Stimulated activated CD4-positive, alpha-beta T cell treated with anti-CD3 and anti-CD28 coated beads, Interleukin-4, amount 100 ng/mL, for 24 hours (primary cell): Measurements from ENCODE around the gene ADAMTS1.
"Not testable (repeated sequence)": the region's sequence is repeated elsewhere in the genome, so short reads cannot be mapped to it uniquely, and the experiment has no call there.

ENCODE experiments used
- DNase-seq: peaks from one replicate; pipeline ENCODE4 v3.0.0-alpha.2; 2020

The ADAMTS1 gene

DNA sequence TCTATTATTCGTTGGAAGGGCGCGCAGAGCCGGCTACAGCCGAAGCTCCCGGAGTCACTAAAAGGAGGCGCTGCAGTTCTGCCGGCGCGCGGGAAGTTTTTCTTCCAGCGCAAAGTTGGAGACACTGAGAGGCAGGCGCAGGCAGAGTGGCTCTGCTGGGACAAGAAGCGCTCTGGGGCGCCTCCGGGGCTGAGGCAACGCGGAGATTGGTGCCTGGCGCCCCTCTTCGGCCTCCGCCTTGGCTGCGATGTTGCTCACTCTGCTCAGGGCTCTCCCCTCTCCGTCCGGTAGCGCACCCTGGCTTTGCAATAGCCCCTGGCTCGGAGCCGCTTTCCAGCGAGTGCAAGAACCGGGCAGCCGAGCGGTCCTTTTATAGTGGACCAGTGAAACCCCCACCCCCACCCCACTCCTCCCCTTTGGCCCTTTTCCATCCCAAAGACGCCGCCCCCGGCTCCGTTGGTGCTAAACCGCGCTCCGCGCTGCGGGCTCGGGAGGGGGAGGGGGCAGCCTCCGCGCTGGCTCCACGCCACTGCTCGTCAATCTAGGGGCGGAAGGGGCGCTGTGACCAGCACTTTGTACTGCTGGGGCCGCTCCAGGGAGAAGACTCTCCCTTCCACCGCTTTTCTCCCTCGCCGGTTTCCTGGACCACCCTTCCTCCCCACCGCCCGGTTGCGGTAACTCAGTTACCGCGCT lies at the start of gene ADAMTS1:
ADAMTS1 (minus strand) TSS at position 344 of the 693 bp plus-strand sequence. CDS start 455 bp downstream, outside the sequence.
- DNase-seq: no peak

DNA sequence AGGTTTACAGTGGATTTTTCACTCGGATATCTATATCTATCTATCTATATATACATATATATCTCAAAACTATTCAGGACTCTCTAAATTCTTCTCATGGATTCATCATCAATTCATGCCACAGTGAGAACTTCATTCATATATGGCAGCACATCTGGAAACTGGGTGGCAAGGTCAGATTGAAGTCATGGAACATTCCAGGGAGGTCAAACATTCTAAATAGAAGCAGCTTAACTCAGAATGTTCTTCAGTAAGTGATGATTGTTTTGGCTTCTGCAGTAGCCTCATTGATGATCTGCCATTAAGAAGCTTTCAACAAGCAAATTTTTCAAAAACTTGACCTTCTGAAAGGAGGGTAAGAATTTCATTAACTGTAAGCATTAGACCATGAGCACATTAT lies 46.9 kb upstream of the ADAMTS1 start:
- no peak for DNase-seq

DNA sequence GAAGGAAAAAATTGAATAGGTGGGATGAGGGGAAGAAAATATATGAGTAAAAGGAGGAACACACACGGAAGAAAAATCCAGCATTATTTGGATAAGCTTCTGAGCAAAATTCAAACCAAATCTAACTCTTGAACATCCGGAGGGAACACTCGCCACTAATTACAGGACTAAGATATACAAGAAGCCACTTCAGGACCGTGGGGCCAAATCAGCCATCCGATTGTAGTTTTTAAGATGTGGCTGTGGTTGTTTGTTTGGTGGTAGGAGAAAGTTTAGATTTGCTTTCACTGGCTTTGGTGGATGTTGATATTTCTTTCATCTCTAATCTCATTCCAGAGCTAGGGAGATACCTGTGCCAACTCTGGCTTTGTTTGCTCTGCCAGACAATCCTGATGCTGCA lies 43.7 kb upstream of the ADAMTS1 start:
- DNase-seq: no peak

DNA sequence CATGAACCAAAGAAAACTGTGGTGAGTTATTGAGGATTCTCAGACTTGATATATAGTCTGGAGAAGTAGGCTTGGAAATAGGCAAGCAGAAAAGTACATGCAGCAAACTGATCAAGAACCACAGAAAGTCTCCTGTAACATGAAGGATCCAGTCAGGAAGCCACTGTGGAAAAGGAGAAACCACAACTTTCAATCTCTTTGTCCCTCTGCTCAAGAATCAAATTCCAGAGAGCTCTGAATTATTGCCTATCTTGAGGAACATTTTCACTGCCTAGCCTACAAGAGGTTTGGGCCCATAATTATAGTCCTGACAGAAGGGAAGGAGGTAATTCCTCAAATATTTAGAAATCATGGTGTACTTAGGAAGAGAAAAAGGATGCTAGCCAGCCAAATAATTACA lies 43.0 kb upstream of the ADAMTS1 start:
- DNase-seq: no peak

DNA sequence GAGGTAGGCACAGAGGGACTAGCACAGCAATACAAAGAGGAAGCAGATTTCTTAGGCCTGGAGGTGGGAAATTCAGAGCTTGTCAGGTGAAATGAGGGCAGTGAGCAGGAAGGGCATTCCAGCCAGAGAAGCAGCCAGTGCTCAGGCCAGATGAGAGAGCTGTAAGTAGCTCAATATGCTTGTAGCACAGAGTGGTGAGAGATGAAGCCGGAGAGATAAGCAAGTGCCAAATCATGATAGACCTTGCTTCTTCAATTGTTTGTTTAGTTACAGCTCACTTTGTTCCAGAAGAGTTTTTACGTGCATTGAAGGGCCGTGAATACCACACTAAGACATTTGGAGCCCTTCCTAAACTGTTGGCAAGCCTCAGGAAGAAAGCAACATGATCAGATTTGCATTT lies 42.0 kb upstream of the ADAMTS1 start:
- no peak for DNase-seq

DNA sequence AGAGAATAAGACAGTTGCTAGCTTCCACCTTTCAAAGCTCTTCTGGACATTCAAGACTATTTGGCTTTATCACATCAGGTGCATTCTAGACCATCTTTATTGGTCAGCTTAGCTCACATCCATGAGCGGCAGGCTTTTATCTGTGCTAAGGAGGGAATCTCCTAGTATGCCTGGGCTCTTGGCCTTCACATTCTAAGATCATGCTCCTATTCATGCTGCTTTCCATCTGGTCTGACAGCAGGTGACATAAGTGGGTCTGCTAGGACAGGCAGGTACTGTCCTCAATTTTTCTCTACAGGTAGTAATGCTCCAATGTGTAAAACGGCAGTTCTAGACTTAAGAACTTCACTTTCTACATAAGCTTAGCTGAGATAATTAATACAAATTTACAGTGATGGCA lies 39.2 kb upstream of the ADAMTS1 start:
- no peak for DNase-seq

DNA sequence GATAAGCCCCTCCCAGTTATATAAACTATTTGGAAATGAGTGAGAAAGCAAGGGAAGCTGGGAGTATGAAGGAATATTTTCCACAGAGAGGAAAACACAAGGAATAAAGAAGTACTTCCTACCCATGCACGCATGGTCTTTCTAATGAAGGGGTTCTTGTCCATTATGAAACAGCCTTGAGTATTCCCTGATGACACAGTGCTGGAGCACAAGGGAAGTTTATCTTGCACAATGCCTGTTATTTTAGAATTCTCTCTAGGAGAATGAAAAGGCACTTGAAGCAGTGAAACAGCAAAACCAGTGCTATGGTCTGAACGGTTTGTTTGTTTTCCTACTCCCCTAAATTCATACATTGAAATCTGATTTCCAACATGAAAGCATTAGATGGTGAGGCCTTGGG lies 38.6 kb upstream of the ADAMTS1 start:
- DNase-seq: no peak

DNA sequence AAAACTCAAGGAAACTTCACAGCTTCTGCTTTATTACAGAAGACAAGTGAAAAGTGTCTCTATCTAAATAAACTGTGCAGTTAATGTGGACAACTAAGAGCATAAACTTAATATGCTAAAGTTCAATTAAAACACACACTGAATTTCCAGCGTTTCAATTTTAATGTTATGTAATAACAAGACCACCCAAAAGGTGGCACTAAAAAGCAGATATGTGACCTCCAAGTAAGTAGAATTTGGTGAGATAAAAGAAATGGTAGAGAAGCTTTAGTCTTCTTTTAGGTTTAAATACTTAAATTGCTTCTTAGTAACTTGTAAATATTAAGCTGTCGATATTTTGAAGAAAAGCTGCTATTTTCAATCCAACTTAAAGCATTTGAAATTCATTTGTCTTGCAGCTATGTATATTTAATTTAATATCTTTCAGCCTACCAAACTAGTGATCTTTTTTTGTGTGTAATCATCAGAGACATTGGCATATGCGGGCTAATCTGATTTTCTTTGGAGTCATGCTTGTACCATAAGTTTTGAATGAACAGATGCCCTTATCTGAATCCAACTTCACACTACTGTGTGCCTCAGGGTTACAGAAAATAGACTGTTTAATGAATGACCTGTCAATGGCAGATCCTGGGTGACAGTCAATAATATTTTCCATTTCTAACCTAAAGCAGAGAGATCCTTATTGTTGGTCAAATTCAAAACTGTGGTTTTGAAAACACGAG lies 36.5 kb upstream of the ADAMTS1 start:
- no peak for DNase-seq

DNA sequence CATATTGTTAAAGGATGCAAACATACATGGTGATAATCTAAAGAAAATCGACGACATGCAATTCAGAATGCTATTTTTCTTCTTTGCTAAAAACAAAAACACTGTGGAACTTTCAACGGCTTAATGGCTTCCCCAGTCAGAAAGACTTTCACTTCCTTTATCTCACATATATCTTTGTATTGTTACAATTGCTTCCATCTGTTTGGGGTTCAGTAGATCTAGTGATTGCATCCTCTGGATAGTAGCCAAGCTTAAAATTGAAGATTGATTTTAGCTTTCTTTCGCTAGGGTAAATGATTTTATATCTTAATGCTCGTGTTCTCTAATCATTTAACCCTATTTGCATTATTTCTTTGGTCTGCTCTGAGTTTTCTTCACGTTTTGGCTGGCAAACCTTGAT lies 31.8 kb upstream of the ADAMTS1 start:
- DNase-seq: no peak

DNA sequence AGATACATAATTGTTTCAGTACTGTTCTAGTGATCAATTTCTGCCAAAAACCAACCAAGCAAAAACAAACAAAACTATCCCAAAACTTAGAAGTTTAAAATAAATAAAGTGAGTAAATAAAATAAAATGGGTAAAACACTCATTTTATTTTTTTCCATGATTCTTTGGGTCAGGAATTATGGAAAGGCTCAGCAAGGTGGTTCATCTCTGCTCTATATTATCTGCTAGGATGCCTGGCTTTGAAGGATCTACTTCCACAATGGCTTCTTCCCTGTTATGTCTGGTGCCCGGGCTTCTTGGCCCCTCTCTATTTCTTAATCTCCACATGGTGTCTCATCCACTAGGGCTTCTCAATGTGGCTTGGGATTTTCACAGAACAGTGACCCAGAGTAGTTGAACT lies 29.1 kb upstream of the ADAMTS1 start:
- no peak for DNase-seq

DNA sequence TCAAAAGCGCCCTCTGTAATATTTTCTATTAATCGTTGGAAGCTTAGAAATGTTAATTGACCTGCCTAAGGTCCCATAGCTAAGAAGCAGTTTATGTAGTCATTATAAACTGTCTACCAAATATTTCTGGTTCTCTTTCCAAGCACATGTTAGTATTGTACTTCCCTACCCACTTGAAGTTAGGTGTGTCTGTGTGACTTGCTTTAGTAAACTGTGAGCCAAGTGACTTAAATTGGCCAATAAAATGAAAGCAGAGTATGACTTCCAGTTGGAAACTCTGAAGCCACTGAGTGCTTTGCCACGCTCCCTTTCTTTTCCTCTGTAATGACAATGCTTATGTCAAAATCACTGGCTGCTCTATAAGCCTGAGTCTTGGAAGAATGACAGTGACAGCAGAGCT lies 20.6 kb upstream of the ADAMTS1 start:
- DNase-seq: no peak

DNA sequence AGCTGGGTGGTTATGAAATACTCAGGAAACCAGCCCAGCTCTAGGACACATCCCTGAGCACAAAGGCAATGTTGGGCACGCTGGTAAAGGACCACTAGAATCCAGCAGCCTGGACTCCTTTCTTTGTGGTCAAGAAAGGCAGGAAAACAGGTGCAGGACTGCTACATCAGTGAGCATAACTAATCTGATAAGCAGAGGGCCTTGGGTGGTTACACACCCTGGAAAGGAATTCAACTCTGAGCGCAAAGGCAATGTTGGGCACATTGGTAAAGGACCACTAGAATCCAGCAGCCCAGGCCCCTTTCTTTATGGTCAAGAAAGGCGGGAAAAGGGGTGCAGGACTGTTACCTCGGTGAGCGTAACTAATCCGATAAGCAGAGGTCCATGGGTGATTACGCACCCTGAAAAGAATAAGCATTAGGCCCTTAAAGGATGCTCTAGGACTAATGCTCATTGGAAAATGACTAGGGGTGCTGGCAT lies 11.7 kb upstream of the ADAMTS1 start:
- DNase-seq: not testable (repeated sequence)

DNA sequence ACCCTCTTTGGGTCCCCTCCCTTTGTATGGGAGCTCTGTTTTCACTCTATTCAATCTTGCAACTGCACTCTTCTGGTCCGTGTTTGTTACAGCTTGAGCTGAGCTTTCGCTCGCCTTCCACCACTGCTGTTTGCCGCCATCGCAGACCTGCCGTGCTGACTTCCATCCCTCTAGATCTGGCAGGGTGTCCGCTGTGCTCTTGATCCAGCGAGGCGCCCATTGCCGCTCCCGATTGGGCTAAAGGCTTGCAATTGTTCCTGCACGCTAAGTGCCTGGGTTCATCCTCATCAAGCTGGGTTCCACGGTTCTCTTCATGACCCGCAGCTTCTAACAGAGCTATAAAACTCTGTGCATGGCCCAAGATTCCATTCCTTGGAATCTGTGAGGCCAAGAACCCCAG lies 9.5 kb upstream of the ADAMTS1 start:
- not testable (repeated sequence) for DNase-seq

DNA sequence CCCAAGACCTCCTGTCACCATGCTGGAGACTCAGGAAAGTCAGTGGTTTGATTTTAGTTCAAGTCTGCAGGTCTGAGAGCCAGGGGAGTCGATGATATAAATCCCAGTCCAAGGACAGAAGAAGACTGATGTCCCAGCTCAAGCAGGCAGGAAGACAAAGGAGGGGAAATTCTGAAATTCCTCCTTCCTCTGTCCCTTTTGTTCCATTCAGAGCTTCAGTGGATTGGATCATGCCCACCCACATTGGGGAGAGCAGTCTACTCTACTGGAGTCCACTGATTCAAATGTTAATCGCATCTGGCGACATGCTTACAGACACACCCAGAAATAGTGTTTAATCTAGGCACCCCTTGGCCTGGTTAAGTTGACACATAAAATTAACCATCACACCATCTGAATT lies 7.2 kb upstream of the ADAMTS1 start:
- no peak for DNase-seq

DNA sequence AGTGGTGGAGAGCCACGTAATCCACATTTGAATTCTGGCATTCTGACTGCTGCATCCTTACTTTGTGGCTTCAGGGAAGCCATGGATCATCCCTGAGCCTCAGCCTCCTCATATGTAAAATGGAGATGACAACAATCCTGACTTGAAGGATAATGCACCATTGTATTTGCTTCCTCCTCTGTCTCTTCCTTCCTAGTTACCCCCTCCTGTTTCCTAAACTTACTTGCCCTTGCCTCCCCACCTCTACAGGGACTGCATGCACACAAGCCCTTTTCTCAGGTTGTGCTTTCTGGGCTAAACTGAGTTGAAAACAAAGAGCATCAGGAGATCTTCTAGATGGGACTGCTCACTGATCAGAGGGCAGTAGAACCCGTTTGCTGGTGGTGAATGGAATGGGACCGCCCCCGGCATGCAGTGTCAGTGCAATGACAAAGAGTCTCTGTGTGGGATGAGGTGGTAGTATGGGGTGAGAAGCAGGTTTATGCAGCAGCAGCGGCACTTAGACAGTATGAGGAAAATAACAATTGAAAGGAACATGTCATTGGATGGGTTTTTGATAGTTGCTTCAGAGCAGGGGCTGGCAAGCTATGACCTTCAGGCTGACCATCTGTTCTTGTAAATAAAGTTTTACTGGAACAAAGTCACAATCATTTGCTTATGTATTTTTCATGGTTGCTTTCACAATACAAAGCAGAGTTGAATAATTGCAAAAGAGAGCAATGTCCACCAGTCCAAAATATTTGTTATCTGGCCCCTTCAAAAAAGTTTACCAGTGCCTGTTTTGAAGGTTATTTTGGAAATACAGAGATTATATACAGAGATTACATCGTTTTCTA lies 6.1 kb upstream of the ADAMTS1 start:
- no peak for DNase-seq

DNA sequence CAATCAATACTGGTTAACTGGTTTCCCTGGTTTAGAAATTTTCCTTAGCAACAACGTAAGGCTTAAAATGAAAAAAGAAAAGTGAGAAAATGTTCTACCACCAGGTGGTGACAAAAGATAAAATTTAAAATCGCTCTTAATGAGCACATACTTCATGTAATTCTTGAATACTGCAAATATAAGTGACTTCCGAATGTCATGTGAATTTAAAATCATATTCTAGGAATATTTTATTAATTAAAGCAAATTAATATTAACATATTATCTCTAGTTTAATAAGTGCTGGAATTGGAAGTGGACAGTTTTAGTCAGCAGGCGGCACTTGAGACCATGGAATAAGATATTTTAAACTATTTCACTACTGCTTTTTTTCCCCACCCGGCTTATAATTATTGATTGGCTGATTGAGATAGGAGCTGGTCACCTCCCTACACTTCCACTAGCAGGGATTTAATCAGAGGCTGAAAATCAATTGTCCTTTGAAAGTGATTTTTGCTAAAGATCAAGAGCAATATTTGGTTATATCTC lies 5.0 kb upstream of the ADAMTS1 start:
- no peak for DNase-seq

DNA sequence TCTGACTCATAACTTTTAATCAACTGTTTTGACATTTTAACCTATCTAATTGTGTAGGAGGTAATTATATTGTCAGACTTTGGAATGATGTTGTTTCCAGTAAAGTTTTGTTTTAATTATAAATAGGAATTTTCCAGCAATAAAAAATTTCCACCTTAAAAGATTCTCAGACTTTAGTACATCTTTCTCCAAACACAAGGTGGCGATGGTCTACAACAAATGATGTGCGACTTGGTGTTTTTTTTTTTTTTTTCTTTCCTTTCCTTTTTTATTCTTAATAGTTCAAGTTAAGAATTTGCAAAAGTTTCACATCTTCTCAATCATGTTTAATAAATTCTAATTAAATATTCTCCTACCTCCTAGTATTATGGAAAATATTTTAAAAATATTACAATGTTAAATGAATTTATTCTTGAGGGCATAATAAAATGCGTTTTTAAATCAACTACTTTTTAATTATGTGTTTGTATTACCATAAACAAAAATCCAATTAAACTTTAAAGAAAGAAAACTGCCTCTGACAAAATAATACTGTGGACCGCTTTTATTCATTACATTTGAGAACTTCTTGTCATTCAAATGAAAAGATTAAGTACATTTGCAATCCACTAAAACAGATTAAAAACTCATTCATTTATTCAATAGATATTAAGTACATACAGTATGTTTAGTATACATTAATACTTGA lies 4.4 kb upstream of the ADAMTS1 start:
- no peak for DNase-seq

DNA sequence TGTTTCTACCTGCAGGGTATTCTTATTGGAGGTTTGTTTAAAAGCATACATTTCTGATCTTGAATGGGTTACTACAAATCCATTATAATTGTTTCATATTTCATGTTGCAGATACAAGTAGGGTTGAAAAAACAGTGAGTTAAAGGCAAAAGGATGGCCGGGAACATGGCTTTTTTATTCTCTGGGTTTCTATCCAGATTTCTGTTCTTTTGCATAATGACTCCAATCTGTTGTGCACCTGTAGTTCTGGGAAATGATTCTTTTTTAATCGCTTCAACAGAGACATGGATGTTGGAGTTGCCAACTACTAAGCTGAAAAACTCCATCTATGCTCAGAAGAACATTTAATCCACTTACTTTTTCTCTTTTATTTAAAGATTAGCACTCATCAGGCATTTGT lies 2.7 kb upstream of the ADAMTS1 start:
- DNase-seq: no peak

DNA sequence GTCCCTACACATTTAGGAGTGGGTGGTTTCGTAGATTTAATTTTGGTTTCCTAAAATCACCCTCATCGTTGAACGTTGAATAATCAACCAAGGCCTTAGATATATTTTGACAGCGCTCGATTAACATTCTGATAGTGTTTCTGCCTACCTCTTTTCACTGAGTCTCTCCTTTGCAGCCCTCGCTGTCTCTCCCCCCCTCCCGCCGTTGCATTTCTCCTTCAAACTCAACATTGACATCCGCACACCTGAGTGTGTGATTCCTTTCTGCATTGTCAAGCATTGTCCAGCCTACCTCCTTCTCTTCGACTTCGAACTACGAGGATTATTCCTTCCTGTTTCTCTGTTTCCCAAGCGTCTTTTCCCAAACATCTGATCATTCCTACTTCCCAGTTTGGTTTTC lies 1.8 kb upstream of the ADAMTS1 start:
- DNase-seq: no peak

DNA sequence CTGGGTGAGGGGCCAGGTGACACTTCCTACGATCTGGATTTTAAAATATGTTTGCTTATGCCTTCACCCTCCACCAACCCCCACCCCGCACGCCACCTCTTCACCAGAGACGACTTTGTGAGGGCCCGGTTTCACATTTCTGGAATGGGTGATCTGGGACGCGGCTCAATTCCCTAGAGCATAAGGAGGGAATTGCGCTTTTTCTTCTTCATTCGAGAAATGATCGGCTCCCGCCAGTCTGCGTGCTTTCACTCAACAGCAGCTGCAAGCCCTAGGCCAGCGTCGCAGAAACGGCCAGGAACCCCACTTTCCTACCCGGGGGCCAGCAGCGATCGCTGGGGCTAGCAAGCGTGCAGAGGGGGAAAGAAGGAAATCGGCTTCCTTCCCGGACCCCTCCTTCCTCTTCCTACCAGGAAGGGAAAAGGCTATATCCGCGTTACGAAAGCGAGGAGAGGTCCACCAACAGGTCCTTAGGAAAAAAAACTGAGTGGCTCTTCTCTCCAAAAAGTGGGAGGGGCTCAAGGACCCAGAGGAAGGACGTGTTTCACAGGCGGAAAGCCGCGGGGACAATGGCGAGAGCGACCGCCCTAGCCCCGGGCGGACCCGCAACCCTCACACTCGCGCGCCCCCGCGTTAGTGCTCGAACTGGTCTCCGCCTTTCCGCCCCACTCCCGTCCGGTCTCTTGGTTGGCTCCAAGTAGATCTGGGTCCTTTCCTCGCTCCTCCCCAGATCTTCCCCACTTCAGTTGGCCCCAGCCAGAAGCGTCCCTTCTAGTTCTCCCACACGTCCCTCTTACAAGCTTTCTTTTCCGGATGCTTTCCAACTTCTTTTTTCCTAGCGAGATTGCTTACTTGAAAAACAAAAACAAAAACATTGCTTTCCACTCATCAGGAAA lies 1.1 kb upstream of the ADAMTS1 start:
- DNase-seq: no peak

DNA sequence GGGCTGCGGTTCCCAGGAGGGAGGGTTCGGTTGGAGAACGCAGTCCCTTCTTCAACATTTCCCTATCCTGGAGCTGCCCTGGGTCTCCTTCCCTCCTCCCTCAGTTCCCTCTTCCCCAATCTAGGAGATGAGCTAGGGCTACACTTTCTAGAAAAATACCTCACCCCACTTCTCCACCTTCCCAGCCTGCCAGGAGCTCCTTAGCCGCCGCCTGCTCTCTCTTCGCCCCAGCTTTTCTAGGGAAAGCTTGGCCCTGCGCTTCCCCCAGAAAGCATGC lies 488 bp upstream of the ADAMTS1 start:
- no peak for DNase-seq
